GM12878 (cell line): ENCODE results near the gene FLAD1. TPM values are rescaled to one million over a fixed set of nuclear protein-coding genes. Genes with fewer than 3 reads are reported as not detected.

ENCODE experiments used
- ATAC-seq: fragments of 200-7000 bp; cut with Tn5 transposase; 3 replicates; pipeline ENCODE4 v1.9.1; 2020; ENCODE audit warnings: mild to moderate bottlenecking, moderate library complexity
- BruUV-seq: library from RNA; stranded (reverse); fragments of 400-500 nt; replicated peaks from 2 replicates; lab custom pipeline; 2021; lab: Mats Ljungman, UMichigan
- CTCF ChIA-PET: fragments of 300-600 bp; sonication (Branson Sonifier 250); formaldehyde crosslinking; extraction: SDS; loops from one replicate; lab custom pipeline; 2021; ENCODE audit warnings: inconsistent platforms; lab: Yijun Ruan, JAX
- POLR2A ChIA-PET: fragments of 350-600 bp; formaldehyde crosslinking; extraction: SDS; loops from one replicate; lab custom pipeline; 2021; ENCODE audit warnings: inconsistent platforms; lab: Charles Lee
- RAD21 ChIA-PET: fragments of 300-600 bp; sonication (Branson Sonifier 250); formaldehyde crosslinking; loops from one replicate; lab custom pipeline; 2023; ENCODE audit warnings: antibody characterized with exemption; ENCODE audit not compliant: unreplicated experiment; lab: Charles Lee
- SMC1A ChIA-PET: fragments of 300-600 bp; sonication (Branson Sonifier 250); formaldehyde crosslinking; loops from one replicate; lab custom pipeline; 2023; ENCODE audit not compliant: unreplicated experiment, uncharacterized antibody; lab: Charles Lee
- DNase-seq: peaks from one replicate; pipeline ENCODE4 v3.0.0-alpha.2; 2011; ENCODE audit warnings: low read depth, low spot score
- FAIRE-seq: peaks from 3 replicates; lab custom pipeline; 2011; peaks lifted over from hg19 to GRCh38; lab: Jason Lieb, UNC
- H2AFZ ChIP-seq: 2 replicates; pipeline ENCODE4 v1.6.0; 2011; ENCODE audit warnings: low read depth, low read length, control low read depth; ENCODE audit not compliant: control insufficient read depth
- H3K27ac ChIP-seq: 2 replicates; pipeline ENCODE4 v1.5.1; 2011; ENCODE audit warnings: control low read depth; ENCODE audit not compliant: control insufficient read depth, insufficient read depth
- H3K27me3 ChIP-seq, 2 experiments: replicated peaks in 1 of 2; 2 replicates each; pipeline versions ENCODE4 v1.6.0 to v1.6.1; 2011; ENCODE audit warnings: low read length in 1 of 2; ENCODE audit not compliant: control insufficient read depth in 2 of 2, insufficient read depth in 2 of 2
- H3K36me3 ChIP-seq, 2 experiments: 2 replicates each; pipeline ENCODE4 v1.5.1; 2011; ENCODE audit warnings: low read length in 1 of 2; ENCODE audit not compliant: control insufficient read depth in 2 of 2, insufficient read depth in 2 of 2
- H3K4me1 ChIP-seq: 2 replicates; pipeline ENCODE4 v1.6.1; 2011; ENCODE audit warnings: mild to moderate bottlenecking, low read length, moderate library complexity, mixed read lengths; ENCODE audit not compliant: control insufficient read depth, insufficient read depth
- H3K4me2 ChIP-seq: 2 replicates; pipeline ENCODE4 v1.6.0; 2011; ENCODE audit warnings: control low read depth; ENCODE audit not compliant: control insufficient read depth, insufficient read depth
- H3K4me3 ChIP-seq: fragments of 200-600 bp; sonication (generic); 2 replicates; pipeline ENCODE4 v1.5.1; 2016
- H3K79me2 ChIP-seq: 2 replicates; pipeline ENCODE4 v1.6.0; 2011; ENCODE audit warnings: low read length; ENCODE audit not compliant: control insufficient read depth, insufficient read depth
- H3K9ac ChIP-seq: 2 replicates; pipeline ENCODE4 v1.8.0; 2011; ENCODE audit warnings: low read length, control low read depth, mixed read lengths; ENCODE audit not compliant: control insufficient read depth, insufficient read depth
- H3K9me3 ChIP-seq: replicated peaks from 3 replicates; pipeline ENCODE4 v1.5.1; 2011; ENCODE audit warnings: mild to moderate bottlenecking, low read length; ENCODE audit not compliant: control insufficient read depth, insufficient read depth
- H4K20me1 ChIP-seq: 2 replicates; pipeline ENCODE4 v1.6.0; 2011; ENCODE audit not compliant: control insufficient read depth, insufficient read depth
- ASH2L ChIP-seq: fragments of 300-600, 200-600 bp; sonication (generic); IDR thresholded peaks from 2 replicates; pipeline ENCODE4 v1.6.1; 2017; ENCODE audit warnings: low read depth, mild to moderate bottlenecking, borderline replicate concordance
- BCLAF1 ChIP-seq: fragments of 450-650 bp; IDR thresholded peaks from 2 replicates; pipeline ENCODE4 v1.6.1; 2017; ENCODE audit warnings: antibody characterized with exemption, mild to moderate bottlenecking, moderate library complexity
- EED ChIP-seq: sonication (generic); IDR thresholded peaks from 2 replicates; pipeline ENCODE4 v1.6.1; 2016; ENCODE audit warnings: antibody characterized with exemption, low read depth
- NFYB ChIP-seq: IDR thresholded peaks from 2 replicates; pipeline ENCODE4 v1.6.1; 2011; ENCODE audit warnings: low read depth, mild to moderate bottlenecking, low read length, improper control_type of control experiment, moderate library complexity; ENCODE audit not compliant: insufficient read depth
- RUNX3 ChIP-seq: IDR thresholded peaks from 2 replicates; pipeline ENCODE4 v1.6.1; 2012; ENCODE audit warnings: low read length, inconsistent platforms
- SKIL ChIP-seq: fragments of 450-650 bp; IDR thresholded peaks from 2 replicates; pipeline ENCODE4 v1.6.1; 2017; ENCODE audit warnings: mild to moderate bottlenecking, low read depth, inconsistent platforms; ENCODE audit not compliant: poor library complexity, severe bottlenecking
- SMARCA5 ChIP-seq: fragments of 450-650 bp; IDR thresholded peaks from 2 replicates; pipeline ENCODE4 v1.6.1; 2017; ENCODE audit warnings: mild to moderate bottlenecking
- SPI1 ChIP-seq: IDR thresholded peaks from 2 replicates; pipeline ENCODE4 v1.6.1; 2011; ENCODE audit warnings: low read depth, mild to moderate bottlenecking, low read length, moderate library complexity, borderline replicate concordance; ENCODE audit not compliant: insufficient read depth
- ZBED1 ChIP-seq: IDR thresholded peaks from 2 replicates; pipeline ENCODE4 v1.6.1; 2016; ENCODE audit warnings: borderline replicate concordance
- ZBTB40 ChIP-seq: fragments of 450-650 bp; IDR thresholded peaks from 2 replicates; pipeline ENCODE4 v1.6.1; 2016; ENCODE audit warnings: mild to moderate bottlenecking, moderate library complexity, borderline replicate concordance
- WGBS: methylation state at CpG from one replicate; pipeline ENCODE4 v1.1.6; 2016; ENCODE audit warnings: low lambda C conversion rate; ENCODE audit not compliant: insufficient replicate concordance, insufficient coverage; ENCODE audit errors: missing lambda C conversion rate; 5-methylcytosine and 5-hydroxymethylcytosine counted together
- in situ Hi-C: fragments of 300-500 bp; cut with MboI; formaldehyde crosslinking; loops from 9 replicates; pipeline ENCODE4 v1.14.3; 2018; ENCODE audit warnings: mixed read lengths
- intact Hi-C: fragments of 100-400 bp; cut with micrococcal nuclease; formaldehyde crosslinking; loops from one replicate; pipeline ENCODE4 v1.14.2; 2022; ENCODE audit not compliant: unreplicated experiment
- polyA plus RNA-seq, 11 experiments: library from polyadenylated mRNA; depleted of rRNA in 4 of 11; unstranded in 6 of 11; stranded (reverse) in 5 of 11; fragments of >200 nt; fragmentation: Nextera tagmentation in 4 of 11; fragmentation: Illumina TruSeq in 1 of 11; extraction: Ambion mirVana in 4 of 11; extraction: Trizol in 1 of 11; gene quantifications; 1 replicate in 1 of 11; 2 replicates in 10 of 11; pipeline versions ENCODE4 v1.2.1 to v1.2.3, GENCODE V29; 2011 to 2016; ENCODE audit warnings: inconsistent platforms in 2 of 11, missing spikeins in 2 of 11, low read depth in 1 of 11
- total RNA-seq, 4 experiments: library from RNA; depleted of rRNA in 3 of 4; stranded (reverse); fragments of >200 nt in 3 of 4; fragmentation: Illumina TruSeq in 1 of 4; extraction: Trizol in 1 of 4; gene quantifications; 2 replicates each; pipeline versions ENCODE4 v1.2.1 to v1.2.3, GENCODE V29; 2013 to 2021

Gene FLAD1
- total and polyA plus RNA-seq, 10 of the 15 experiments (the other 5 are each of a cell fraction or from before 2014, with no cell fraction given) = 22.9 to 93.4 (median 56.6) TPM

- Histone ChIP-seq H3K9ac (no peak overlapping the region), H3K79me2 (peaks cover 34% of the 10 kb centered on the region), H3K27ac (no peak overlapping the region), H3K36me3 (peaks cover 3 to 5% of the 10 kb centered on the region in 2 experiments; a peak in 2 of 4 replicates), H3K4me3 (no peak overlapping the region), H4K20me1 (no peaks in the 10 kb centered on the region), H3K9me3 (no peaks in the 10 kb centered on the region), H3K4me1 (peaks cover 23% of the 10 kb centered on the region), H3K4me2 (no peak overlapping the region), H2AFZ (no peak overlapping the region)
- FAIRE-seq (no peak), DNase-seq (no peak)
- RAD21 ChIA-PET = no interaction called here
- in situ Hi-C loops (no loop called here), intact Hi-C loops (no loop called here)
- 69% methylated on average over 2 of the region's 2 CpGs for WGBS
- no TSS peak for BruUV-seq
- SMC1A ChIA-PET = interaction anchor here (1.5 kb wide), 1 partner anchor 13 kb away, joined by 5 read pairs; no protein-coding TSS in a partner anchor
- POLR2A ChIA-PET = interaction anchor here (12.3 kb wide), 1 partner anchor 15 kb away, joined by 140 read pairs; the partner anchor contains the start of genes CKS1B and SHC1
- no peak for TF ChIP-seq ZBTB40
- no peak for TF ChIP-seq SKIL
- TF ChIP-seq SPI1 = no peak
- no peak for TF ChIP-seq EED
- TF ChIP-seq BCLAF1 = no peak
- no peak for TF ChIP-seq SMARCA5
- no peak for TF ChIP-seq ASH2L
- no peak for TF ChIP-seq NFYB
- TF ChIP-seq RUNX3 = no peak
- no peak for TF ChIP-seq ZBED1
- TF ChIP-seq, all 136 proteins: peak for 0
- CTCF ChIA-PET = no interaction called here
- no peaks in the 10 kb centered on the region for H3K27me3 ChIP-seq
- no peak for ATAC-seq
Measured at GRCh38 chr1:154958036-154958435, 25.1 kb upstream of the FLAD1 start.
